Vagina (tissue), 2 donors: ENCODE results near the gene PTPRM.

Experiments used
- CTCF ChIP-seq, 3 experiments: fragments of 450-650 bp in 2 of 3; fragments of 200-600 bp in 1 of 3; sonication (generic) in 1 of 3; IDR thresholded peaks; one replicate each; pipeline ENCODE4 v1.5.1; 2017 to 2019; ENCODE audit warnings: antibody characterized with exemption in 3 of 3, mild to moderate bottlenecking in 2 of 3, moderate library complexity in 2 of 3
- POLR2A ChIP-seq, 2 donors: fragments of 450-650 bp; IDR thresholded peaks; one replicate each; pipeline ENCODE4 v1.6.1; 2017; ENCODE audit warnings: antibody characterized with exemption in 2 of 2, mild to moderate bottlenecking in 2 of 2, moderate library complexity in 2 of 2

- no peak for TF ChIP-seq CTCF (IDR thresholded peaks at IDR 0.05)
- no peak for TF ChIP-seq POLR2A (IDR thresholded peaks at IDR 0.05)
Observed at GRCh38 chr18:7779211-7779610, 212.1 kb downstream of the PTPRM start.
